Kidney tubule cell (primary cell): Measurements from ENCODE around the gene EIF4E2.
A peak's percentile ranks its signal among the peaks of the same experiment; 100 is the strongest.
"Not testable (repeated sequence)": the region's sequence is repeated elsewhere in the genome, so short reads cannot be mapped to it uniquely, and the experiment has no call there.

ENCODE experiments used
- DNase-seq: peaks from one replicate; pipeline ENCODE4 v3.0.0-alpha.2; 2018; ENCODE audit warnings: low spot score

EIF4E2 gene

DNA sequence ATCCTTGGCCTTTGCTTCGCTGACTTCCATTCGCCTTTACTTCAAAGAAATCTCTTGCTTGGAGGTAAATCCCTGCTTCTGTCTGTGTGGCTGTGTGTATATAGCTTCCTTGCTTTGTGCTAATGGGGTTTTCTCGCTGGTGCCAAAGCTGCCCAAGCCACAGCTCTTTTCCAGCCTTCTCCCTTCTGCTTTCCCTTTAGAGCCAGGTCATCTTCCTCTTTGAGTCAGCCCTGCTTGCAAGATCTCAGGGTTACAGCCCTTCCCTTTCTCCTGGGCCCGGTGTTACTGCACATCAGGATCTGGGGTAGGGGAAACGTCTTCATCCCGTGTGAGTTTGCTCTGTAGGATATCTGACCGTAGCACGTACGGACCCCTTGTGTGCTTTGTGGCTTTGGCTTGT, 19.1 kb downstream of the EIF4E2 start:
- no peak for DNase-seq

DNA sequence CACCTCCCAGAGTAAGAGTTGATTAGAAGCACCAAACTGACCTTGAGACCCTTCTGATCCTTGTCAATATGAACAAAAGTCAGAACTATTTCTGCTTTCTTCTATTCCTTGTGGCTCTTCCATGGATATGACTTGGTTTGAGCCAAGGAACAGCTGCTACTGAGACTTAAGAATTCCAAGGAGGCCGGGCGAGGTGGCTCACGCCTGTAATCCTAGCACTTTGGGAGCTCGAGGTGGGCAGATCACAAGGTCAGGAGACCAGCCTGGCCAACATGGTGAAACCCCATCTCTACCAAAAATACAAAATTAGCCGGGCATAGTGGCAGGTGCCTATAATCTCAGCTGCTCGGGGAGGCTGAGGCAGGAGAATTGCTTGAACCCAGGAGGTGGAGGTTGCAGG, 20.0 kb downstream of the EIF4E2 start:
- DNase-seq = not testable (repeated sequence)

DNA sequence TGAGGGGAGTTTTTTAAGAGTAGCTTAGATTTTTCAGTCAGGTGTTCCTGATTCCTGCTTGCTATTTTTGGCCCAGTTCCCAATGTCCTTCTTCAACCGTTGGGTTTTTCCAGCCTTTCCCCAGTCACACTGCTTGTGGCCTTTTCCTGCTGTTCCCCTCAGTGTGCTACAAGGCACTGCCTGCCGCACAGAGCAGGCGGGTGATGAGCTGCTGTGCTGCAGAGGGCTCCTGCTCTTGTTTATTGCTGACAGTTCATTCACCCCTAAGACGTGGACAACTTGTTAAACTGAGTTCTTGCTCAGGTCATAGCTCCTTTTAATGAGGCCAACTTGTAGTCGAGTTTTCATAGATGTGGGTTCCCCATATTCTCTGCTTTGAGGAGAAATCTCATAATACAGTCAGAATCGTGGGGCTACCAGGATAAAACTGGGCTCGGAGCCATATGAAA, 20.6 kb downstream of the EIF4E2 start:
- DNase-seq = peak; percentile 85

DNA sequence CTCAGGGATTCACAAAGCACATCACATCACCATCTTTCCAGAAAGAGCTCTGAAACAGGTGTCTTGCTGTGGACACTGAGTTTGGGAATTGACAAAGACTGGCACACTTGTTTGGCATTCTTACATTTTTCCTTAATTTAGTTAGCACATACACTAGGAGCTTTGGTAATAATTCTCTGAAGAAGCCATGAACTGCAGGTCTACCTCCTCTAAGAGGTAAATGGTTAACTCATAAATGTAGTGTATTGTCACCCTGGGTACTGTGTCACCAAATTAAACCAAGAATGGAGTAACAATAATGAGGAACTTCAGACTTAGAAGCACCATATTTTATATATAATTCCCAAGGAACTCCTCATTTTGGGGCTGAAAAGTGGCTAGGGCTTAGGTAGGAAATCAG, 22.6 kb downstream of the EIF4E2 start:
- peak; percentile 83 for DNase-seq

DNA sequence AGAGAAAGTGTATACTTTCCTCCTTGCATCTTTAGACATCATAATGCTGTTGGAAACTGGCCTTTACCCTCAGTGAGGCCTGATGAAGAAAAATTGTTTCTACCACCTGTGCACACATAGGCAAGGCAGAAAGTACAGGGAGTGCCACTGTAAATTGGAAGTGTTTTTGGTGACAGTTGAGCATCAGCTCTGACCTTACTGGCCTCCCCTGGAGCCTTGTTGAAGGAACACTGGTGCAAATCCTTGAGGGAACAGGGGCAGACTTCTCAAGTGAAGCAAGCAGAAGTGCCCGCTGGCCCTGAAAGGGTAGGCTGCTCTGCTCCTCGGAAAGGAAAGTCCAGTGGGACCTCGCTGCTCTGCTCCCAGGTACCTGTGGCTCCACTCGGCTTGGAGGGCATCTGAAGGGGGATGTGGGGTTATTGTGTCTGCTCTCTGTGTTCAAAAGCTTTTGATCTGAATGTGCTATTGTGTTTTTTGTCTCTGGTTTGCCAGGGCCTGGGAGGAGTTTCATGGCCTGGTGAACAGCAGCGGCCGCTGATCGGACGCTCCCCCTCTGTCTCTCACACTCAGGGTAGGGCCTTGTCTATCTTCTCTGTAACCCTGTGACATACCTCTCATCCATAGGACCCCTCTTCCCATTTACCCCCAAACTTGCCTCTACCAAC, 23.4 kb downstream of the EIF4E2 start:
- DNase-seq = no peak

DNA sequence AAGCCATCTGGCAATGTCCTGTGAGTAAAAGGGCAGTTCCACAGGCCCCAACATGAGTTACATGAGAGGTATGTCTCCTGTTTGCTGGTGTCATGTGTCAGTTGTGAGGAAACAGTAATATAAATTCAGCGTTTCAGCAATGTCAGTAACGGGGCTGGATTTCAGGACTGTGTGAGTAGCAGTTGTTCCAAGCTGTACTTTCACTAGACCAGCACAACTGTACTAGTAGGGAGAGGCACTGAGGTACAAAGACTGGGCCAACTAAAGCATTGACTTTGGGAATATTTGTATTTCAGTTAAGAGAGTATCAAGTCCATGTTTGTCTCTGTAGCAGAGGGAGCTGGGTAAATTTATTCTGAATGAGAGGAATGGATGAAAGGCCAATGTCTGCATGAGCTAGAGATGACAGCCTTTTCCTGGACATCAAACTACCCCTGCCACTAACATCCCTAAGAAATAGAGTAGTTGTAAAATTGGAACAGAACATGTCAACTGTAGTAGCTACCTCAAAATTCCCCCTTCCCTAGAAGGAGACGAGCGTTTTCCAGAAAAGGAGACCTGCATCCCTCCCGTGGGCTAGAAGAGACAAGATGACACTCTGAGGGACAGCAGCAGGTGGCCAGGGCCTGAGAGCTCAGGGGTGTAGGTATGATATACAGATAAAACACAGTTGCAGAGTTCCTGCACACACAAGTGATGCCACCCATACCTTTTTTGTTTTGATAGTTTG, 24.4 kb downstream of the EIF4E2 start:
- DNase-seq = peak; percentile 55

DNA sequence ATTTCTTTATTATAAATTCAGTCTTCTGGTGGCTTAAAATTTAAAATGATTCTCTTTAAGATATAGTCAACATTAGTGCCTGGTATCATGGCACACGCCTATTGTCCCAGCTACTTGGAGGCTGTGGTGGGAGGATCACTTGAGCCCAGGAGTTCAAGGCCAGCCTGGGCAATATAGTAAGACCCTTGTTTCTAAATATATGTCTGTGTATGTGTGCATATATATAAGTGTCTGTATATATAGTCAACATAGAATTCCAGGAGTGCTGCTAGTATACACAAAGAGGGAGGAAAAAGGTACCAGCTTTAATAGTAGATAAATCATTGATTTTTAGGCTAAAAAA, 24.9 kb downstream of the EIF4E2 start:
- DNase-seq = no peak

DNA sequence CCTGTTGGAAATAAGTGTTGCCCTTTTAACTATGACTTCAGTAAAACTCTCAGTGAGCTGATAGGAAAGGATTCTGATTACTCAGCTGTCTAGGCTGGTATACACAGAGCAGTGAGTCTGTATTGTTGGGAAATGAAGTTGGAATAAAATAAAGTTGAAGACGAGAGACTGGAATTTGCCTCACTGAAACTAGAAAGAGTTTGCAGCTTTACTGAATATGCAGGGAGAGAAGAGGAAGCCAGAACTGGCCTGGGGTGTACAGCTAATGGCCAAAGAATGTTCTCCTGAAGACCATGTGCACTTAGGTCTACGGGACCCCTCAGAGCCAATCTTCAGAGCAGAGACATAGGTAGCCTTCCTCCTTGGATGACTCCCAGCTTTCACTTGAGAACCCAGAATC, 26.5 kb downstream of the EIF4E2 start:
- DNase-seq = peak; percentile 68

DNA sequence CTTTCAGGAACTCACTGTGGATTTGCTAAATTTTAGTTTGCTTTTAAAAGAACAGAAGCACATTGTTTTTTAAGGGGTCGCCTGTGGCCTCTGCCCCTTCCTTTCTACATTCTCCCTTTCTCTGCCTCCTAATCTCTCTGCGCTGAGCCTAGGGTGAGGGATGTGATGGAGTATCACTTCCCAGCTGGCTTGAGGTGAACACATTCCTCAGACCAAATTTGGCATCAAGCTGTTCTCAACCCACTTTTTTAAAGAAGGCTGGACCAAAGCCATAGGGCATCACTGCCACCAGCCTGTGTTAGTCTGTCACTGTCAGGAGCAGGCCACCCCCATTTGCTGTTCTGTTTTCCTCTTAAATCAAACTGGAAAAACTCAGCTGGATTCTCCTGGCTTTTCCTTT, 27.4 kb downstream of the EIF4E2 start:
- DNase-seq = no peak

DNA sequence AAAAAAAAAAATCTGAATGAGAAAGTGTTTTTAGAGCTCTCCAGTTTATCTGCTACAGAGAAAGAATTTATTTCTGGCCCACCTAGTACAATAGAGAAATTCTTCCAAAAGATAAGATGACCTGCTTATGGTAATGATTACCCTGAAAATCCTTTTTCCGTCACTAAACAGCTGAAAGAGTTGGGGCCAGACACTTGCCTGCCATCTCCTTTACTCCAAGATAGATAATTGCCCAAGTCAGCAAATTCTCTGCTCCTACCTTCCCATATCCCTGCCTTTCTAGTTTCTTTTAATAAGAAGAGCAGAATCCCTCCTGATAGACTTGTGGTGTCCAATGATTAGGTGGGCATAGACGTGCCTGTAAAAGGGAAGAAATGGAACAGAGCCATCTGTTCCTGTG, 28.1 kb downstream of the EIF4E2 start:
- DNase-seq = no peak

DNA sequence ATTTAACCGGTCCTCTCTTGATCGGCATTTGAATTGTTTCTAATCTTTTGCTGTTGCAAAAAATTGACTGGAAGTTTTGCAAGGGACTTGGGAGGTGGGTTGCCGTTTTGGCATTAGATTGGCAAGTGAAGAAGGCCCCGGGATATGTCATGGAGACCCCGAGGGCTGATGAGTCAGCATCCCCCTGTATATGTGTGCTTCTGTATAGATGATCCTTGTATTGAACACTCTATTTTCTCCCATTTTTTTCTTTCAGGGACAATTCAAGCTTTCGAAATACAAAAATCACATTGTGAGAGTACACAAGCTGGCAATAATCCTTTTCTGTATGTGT, 30.1 kb downstream of the EIF4E2 start:
- DNase-seq = no peak

DNA sequence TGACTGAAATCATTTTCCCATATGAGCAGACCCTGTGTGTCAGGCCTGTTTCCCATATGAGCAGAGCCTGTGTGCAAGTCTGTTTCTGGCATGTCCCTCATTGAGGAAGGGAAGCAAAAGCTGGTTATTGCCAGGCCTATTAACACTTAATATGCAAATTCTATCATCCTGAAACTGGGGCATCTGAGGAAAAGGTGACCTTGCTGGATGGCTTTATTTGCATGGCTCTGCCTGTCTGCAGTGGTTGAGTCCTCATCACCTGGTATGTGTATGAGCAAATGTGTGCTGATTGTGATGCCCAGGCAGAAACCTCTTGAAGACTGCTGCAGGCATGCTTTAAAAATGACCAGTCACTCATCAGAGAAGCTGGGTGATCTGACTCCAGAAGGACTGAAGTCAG, 31.2 kb downstream of the EIF4E2 start:
- DNase-seq = peak; percentile 30

DNA sequence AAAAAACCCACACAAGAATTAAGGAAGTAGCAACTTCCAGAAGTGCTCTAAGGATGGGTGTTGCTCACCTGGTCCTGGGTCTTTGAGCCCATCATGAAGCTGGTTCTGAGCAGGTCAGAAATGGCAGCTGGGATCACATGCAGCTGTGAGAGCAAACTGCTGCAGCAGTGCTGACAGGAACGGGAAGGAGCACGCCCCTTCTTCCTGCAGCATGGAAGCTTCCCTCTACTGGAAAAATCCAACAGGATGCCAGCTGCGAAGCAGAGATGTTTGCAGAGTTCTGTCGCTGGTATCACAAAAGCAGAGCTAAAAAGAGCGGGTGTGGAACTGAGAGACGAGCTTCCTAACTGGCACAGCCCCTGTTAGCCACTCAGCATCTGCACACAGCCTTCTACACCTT, 33.7 kb downstream of the EIF4E2 start:
- no peak for DNase-seq

DNA sequence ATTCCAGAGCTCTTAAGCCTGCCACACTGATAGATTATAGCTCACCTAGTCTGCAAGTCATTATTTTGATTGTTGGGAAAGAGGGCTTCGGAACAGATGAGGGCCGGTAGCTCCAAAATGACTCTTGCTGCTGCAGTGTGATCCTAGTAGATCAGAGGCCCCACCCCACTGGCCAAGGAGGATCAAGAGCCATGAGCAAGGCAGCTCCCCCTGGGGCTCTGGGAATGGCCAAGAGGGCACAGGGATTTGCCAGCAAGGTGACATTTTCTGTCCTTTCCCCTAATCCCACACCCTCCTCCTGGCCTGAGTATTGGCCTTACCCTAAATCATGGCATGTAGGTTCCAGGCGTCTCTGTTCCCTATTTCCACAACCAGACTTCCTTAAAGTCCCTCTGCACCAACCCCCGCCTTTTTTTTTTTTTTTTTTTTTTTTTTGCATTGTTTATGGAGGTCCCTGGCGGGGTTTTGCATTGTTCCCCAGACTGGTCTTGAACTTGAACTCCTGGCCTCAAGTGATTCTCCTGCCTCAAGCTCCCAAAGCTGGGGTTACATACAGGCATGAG, 36.5 kb downstream of the EIF4E2 start:
- no peak for DNase-seq

DNA sequence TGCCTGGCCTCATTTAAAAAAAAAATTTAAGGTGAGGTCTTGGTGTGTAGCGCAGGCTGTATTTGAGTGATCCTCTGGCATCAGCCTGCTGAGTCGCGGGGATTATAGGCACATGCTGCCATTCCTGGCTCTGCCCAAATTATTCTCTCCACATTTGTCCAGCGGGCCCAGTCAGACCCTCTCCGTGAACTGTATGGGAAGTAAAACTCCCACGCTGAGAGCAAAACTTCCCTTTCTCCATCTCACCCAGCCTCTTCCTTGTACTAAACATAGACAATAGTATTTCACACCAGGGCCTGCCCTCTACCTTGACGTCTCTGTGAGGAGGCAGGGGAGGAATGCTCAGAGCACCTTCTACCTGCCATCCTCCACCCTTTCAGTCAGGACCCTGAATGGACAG, 37.0 kb downstream of the EIF4E2 start:
- DNase-seq = no peak

DNA sequence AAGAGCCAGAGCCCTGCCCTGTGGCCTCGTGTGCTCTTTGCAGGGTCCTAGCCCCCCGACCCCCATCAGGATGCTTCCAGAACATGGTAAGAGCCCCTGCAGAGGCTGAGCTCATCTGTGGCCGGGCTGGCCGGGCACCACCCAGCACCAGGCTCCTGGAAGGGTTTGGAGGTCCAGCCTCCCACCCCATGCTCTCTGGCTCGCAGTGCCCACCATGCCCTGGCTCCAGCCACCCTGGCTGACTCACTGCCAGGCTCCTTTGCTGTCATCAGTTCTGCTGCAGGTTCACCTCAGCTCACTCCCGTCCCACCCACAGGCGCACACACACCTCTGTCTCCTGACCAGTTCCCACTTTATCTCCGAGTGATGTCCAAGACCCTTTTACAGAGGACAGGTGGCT, 37.5 kb downstream of the EIF4E2 start:
- DNase-seq = no peak

DNA sequence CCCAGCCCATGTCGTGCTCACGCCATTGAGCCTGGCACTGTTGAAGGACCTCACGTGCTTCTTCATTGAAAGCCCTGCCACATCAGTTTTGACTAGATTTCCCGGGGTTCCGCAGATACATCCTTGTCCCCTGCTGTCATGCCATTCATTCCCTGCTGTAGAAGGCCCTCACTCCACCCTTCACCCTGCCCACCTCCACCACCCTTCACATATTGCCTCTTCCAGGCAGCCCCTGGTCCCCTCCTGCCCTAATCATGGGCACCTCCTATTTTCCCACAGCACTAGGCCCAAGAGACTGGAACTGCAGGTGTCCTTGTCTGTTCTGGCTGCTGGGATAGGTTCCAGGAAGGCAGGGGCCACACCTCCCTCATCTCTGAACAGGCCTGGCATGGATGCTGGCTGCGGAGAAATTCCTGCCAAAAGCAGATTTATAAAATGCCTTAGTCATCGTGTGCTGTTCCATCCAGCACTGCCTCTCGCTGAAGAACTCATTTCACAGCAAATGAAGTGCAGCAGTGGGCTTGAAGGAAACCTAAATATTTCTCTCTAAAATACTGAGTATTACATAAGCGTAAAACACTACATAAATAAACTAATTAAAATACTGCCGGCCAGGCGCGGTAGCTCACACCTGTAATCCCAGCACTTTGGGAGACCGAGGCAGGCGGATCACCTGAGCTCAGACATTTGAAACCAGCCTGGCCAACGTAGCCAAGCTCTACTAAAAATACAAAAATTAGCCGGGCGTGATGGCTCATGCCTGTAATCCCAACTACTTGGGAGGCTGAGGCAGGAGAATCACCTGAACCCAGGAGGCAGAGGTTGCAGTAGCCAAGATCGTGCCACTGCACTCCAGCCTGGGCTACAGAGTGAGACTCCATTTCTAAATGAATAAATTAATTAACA, 38.4 kb downstream of the EIF4E2 start:
- peak; percentile 78 for DNase-seq

DNA sequence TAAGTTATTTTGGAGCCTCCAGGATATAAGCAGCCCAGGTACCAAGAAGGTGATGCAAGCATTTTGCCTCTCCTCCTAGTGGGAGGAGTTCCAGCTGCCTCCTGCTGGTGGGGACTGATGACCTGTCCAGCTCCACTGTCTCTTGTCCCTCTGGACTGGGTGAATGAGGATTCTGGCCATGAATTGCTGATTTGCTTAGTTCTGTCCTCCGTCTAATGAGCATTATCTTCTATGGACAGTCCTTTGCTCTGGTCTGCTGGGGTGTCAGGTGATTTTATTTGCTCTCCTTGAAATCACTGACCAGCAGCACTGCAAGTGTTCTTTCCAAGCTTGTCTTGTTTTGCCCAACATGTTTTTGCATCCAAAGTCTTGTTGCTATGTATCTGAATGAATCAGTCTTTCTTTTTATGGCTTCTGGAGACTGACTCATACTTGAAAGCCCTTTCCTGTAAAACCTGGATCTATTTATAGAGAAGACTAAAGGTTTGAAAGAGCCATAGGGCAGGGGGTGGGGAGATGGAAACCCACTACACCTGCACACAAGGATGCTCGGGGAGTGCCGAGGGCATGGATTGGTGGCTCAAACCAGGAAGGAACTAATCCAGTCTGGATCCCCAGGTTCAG, 42.4 kb downstream of the EIF4E2 start:
- peak; percentile 97 for DNase-seq

DNA sequence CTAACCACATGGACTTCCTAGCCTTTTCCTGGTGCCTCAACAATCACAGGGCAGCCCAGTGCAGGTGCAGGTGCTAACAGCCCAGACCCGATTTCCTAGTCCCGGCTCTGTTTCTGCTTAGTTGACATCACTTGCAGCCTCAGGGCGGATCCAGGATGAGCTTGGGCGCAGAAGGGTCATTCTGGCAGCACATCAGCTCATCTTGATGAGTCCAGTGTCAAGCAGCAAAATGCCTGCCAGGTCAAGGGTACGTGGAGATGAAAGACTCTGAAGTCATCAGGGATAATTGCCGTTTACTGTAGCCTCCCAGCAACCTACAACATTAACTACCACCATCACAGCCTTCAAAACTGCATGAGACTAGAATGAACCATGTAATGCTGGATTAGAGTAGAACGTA, 43.5 kb downstream of the EIF4E2 start:
- DNase-seq = no peak

DNA sequence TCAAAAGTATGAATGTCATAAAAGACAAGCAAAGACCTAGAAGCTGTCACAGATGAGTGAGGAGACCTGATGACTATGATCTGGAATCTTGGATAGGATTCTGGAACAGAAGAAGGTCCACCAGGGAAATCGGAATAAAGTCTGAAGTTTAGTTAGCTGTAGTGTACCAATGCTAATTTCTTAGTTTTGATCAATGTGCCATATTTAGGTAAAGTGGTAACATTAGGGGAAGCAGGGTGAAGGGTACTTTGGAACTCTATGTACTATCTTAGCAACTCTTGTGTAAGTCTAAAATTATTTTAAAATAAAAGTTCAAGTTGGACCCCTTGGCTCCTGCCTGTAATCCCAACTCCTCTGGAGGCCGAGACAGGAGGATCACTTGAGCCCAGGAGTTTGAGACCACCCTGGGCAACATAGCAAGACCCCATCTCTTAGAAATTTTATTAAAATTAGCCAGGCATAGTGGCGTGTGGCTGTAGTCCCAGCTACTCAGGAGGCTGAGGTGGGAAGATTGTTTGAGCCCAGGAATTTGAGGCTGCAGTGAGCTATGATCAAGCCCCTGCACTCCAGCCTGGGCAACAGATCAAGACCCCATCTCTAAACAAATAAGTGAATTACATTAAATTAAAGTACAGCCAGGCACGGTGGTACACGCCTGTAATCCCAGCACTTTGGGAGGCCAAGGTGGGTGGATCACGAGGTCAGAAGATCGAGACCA, 47.0 kb downstream of the EIF4E2 start:
- DNase-seq = no peak

DNA sequence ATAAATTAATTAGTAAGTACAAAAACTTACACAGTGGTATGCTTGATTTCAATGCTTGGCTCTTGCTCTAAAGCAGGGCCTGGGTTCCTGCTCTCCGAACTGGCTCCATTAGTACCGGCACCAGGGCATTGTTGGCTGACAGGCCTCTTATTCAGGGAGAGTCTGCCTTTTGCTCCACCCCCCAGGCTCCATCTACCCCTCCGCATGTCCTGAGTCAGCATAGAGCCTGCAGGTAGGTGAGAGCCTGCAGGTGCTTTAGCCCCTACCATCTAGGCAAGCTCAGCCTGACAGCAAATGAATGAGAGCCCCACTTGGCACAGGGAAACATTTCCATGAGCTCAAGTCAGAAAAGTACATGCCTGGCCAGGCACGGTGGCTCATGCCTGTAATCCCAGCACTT, 47.8 kb downstream of the EIF4E2 start:
- DNase-seq = no peak
